Naive thymus-derived CD4-positive, alpha-beta T cell (primary cell): Measurements from ENCODE around the gene LRRFIP2. TPM values are rescaled to one million over a fixed set of nuclear protein-coding genes. Genes with fewer than 3 reads are reported as not detected.
"Not testable (repeated sequence)": the region's sequence is repeated elsewhere in the genome, so short reads cannot be mapped to it uniquely, and the experiment has no call there.

Experiments
- ATAC-seq: fragments of 150-1000 bp; cut with Tn5 transposase; 2 replicates; pipeline ENCODE4 v1.10.0; 2021; ENCODE audit warnings: mild to moderate bottlenecking, moderate library complexity
- CTCF ChIA-PET: fragments of 350-600 bp; sonication (Branson Sonifier 250); formaldehyde crosslinking; loops from one replicate; lab custom pipeline; 2021; ENCODE audit warnings: antibody characterized with exemption; lab: Charles Lee
- POLR2A ChIA-PET: fragments of 350-600 bp; sonication (Branson Sonifier 250); formaldehyde crosslinking; loops from one replicate; lab custom pipeline; 2021; ENCODE audit warnings: antibody characterized with exemption, inconsistent platforms; lab: Charles Lee
- DNase-seq, 9 donors: peaks; one replicate each; pipeline versions ENCODE4 v3.0.0 to v3.0.0-alpha.2; 2020 to 2022; ENCODE audit warnings: mixed read lengths in 1 of 9
- H3K27ac ChIP-seq: one replicate; pipeline ENCODE4 v1.7.0; 2013; ENCODE audit warnings: mild to moderate bottlenecking, low read depth, low read length, moderate library complexity
- H3K27me3 ChIP-seq, 2 donors: one replicate each; pipeline ENCODE4 v1.7.0; 2013; ENCODE audit warnings: low read length in 2 of 2, mild to moderate bottlenecking in 2 of 2, moderate library complexity in 2 of 2; ENCODE audit not compliant: control insufficient read depth in 2 of 2, insufficient read depth in 2 of 2
- H3K36me3 ChIP-seq, 3 experiments: 1 replicate in 2 of 3; 2 replicates in 1 of 3; pipeline ENCODE4 v1.7.0; 2013; ENCODE audit warnings: low read length in 3 of 3, mild to moderate bottlenecking in 3 of 3, moderate library complexity in 1 of 3; ENCODE audit not compliant: insufficient read depth in 3 of 3, control insufficient read depth in 2 of 3
- H3K4me1 ChIP-seq, 2 donors: one replicate each; pipeline ENCODE4 v1.7.0; 2013; ENCODE audit warnings: low read length in 2 of 2, mild to moderate bottlenecking in 2 of 2, moderate library complexity in 1 of 2; ENCODE audit not compliant: control insufficient read depth in 2 of 2, insufficient read depth in 2 of 2
- H3K4me3 ChIP-seq: 2 replicates; pipeline ENCODE4 v1.7.0; 2013; ENCODE audit warnings: mild to moderate bottlenecking, low read length
- H3K9me3 ChIP-seq, 3 experiments: 1 replicate in 2 of 3; 2 replicates in 1 of 3; pipeline ENCODE4 v1.7.0; 2013; ENCODE audit warnings: low read length in 3 of 3; ENCODE audit not compliant: control insufficient read depth in 2 of 3
- H3K27ac Mint-ChIP-seq, 9 donors: one replicate each; pipeline ENCODE4 v1.8.0; 2020 to 2022; ENCODE audit warnings: mixed read lengths in 9 of 9, mild to moderate bottlenecking in 8 of 9, moderate library complexity in 5 of 9, inconsistent platforms in 2 of 9
- H3K27me3 Mint-ChIP-seq, 5 donors: one replicate each; pipeline ENCODE4 v1.8.0; 2021 to 2022; ENCODE audit warnings: mixed read lengths in 5 of 5, mild to moderate bottlenecking in 1 of 5
- H3K36me3 Mint-ChIP-seq, 5 donors: one replicate each; pipeline ENCODE4 v1.8.0; 2020 to 2022; ENCODE audit warnings: mixed read lengths in 5 of 5, mild to moderate bottlenecking in 3 of 5, inconsistent platforms in 1 of 5
- H3K4me1 Mint-ChIP-seq, 7 donors: one replicate each; pipeline ENCODE4 v1.8.0; 2020 to 2022; ENCODE audit warnings: mixed read lengths in 7 of 7, mild to moderate bottlenecking in 3 of 7, inconsistent platforms in 1 of 7
- H3K4me3 Mint-ChIP-seq, 10 donors: one replicate each; pipeline ENCODE4 v1.8.0; 2020 to 2022; ENCODE audit warnings: mild to moderate bottlenecking in 10 of 10, mixed read lengths in 10 of 10, moderate library complexity in 6 of 10, inconsistent platforms in 2 of 10
- H3K9me3 Mint-ChIP-seq, 11 donors: one replicate each; pipeline ENCODE4 v1.8.0; 2020 to 2022; ENCODE audit warnings: mixed read lengths in 11 of 11, mild to moderate bottlenecking in 4 of 11, inconsistent platforms in 1 of 11, moderate library complexity in 1 of 11
- intact Hi-C, 2 donors: fragments of 100-400 bp; cut with micrococcal nuclease; formaldehyde crosslinking; loops; one replicate each; pipeline ENCODE4 v1.15.1; 2023
- polyA plus RNA-seq, 2 donors: library from polyadenylated mRNA; unstranded; fragments of 300-500 nt; fragmentation: Illumina TruSeq; gene quantifications; one replicate each; pipeline ENCODE4 v1.2.3, GENCODE V29; 2021
- total RNA-seq, 6 experiments: library from RNA in 5 of 6; stranded (reverse) in 5 of 6; gene quantifications; 1 replicate in 5 of 6; 2 replicates in 1 of 6; pipeline ENCODE4 v1.2.3 and lab custom pipeline; 2021 to 2026

LRRFIP2 gene
- total and polyA plus RNA-seq, 7 experiments from 2014 or later: 14.0 to 87.5 (median 26.3) TPM

DNA sequence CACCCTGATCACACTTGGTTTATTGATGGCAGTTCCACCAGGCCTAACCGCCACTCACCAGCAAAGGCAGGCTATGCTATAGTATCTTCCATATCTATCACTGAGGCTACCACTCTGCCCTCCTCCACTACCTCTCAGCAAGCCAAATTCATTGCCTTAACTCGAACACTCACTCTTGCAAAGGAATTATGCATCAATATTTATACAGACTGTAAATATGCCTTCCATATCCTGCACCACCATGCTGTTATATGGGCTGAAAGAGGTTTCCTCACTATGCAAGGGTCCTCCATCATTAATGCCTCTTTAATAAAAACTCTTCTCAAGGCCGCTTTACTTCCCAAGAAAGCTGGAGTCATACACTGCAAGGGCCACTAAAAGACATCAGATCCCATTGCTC, 33.6 kb upstream of the LRRFIP2 start:
- H3K27me3 ChIP-seq, H3K9me3 Mint-ChIP-seq, POLR2A ChIA-PET, H3K27ac Mint-ChIP-seq, H3K36me3 Mint-ChIP-seq, ATAC-seq, intact Hi-C loops, H3K27ac ChIP-seq, H3K4me1 ChIP-seq, H3K36me3 ChIP-seq, DNase-seq, CTCF ChIA-PET, H3K4me1 Mint-ChIP-seq, H3K4me3 ChIP-seq, H3K4me3 Mint-ChIP-seq, H3K9me3 ChIP-seq: not testable (repeated sequence)
- peaks cover 0 to 14% (median 0%) of the 10 kb centered on the region in 5 donors for H3K27me3 Mint-ChIP-seq

DNA sequence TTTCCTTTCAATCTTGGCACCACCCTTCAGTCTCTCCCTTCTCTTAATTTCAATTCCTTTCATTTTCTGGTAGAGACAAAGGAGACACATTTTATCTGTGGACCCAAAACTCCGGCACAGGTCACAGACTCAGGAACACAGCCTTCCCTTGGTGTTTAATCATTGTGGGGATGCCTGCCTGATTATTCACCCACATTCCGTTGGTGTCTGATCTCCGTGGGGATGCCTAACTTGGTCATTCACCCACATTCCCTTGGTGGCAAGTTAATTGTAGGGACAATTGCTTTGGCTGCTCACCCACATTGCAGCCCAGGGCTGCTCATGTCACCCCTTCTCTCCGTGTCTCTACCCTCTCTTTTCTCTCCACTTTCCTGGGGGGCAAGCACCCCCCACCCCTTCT, 31.7 kb upstream of the LRRFIP2 start:
- H3K27me3 Mint-ChIP-seq: peaks cover 0 to 14% (median 0%) of the 10 kb centered on the region in 5 donors
- H3K9me3 ChIP-seq, DNase-seq, ATAC-seq, H3K27ac ChIP-seq, H3K4me3 ChIP-seq, POLR2A ChIA-PET, intact Hi-C loops, CTCF ChIA-PET, H3K4me1 ChIP-seq, H3K4me1 Mint-ChIP-seq, H3K4me3 Mint-ChIP-seq, H3K36me3 ChIP-seq, H3K36me3 Mint-ChIP-seq, H3K9me3 Mint-ChIP-seq, H3K27ac Mint-ChIP-seq, H3K27me3 ChIP-seq: not testable (repeated sequence)

DNA sequence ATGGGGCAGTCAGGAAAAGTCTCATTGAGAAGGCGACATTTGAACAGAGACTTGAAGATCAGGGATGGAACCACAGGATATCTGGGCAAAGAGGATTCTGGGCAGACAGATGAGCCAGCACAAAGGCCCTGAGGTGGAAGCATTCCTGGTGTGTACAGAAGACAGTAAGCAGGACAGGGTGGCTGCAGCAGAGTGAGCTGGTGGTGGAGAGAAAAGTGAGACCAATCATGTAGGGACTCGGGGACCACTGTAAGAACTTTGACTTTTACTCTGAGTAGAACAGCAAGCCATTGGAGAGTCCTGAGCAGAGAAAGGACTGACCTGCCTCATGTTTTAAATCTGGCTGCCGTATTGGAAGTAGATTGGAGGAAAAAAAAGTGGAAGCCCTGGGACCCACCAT, 29.9 kb upstream of the LRRFIP2 start:
- Histone ChIP-seq H3K4me3 (no peak overlapping the region), H3K4me1 (no peaks in the 10 kb centered on the region), H3K36me3 (no peaks in the 10 kb centered on the region), H3K27ac (no peak overlapping the region), H3K9me3 (no peaks in the 10 kb centered on the region), H3K27me3 (no peaks in the 10 kb centered on the region)
- POLR2A ChIA-PET: no interaction called here
- Mint-ChIP-seq H3K4me1 (peaks cover 0 to 2% (median 0%) of the 10 kb centered on the region in 7 donors), H3K4me3 (no peak overlapping the region), H3K36me3 (no peaks in the 10 kb centered on the region), H3K9me3 (no peaks in the 10 kb centered on the region), H3K27ac (no peak overlapping the region), H3K27me3 (peaks cover 0 to 14% (median 0%) of the 10 kb centered on the region in 5 donors)
- intact Hi-C loops: no loop called here
- DNase-seq: no peak
- no peak for ATAC-seq
- CTCF ChIA-PET: interaction anchor here (0.7 kb wide), 1 partner anchor 9 kb away, joined by 4 read pairs; no protein-coding TSS in a partner anchor

DNA sequence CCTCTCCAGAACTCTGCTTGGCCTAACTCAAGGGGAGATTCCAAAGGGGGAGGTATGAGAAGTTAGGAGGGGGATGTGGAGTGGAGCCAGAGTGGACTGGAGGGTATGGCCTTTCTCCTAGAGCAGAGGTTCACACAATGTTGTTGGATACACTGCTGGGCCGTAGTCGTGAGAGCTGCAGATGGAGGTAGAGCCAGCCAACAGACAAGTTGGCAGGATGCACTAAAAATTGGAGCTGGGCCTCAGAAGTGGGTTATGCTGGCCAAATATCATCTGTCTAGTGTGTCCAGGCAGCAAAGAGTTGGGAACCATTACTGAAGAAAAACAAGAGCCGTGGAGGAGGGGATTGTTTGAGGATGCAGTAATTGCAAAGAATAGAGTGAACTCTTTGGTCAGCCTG, 27.7 kb upstream of the LRRFIP2 start:
- ATAC-seq (no peak), DNase-seq (no peak)
- Mint-ChIP-seq H3K9me3 (no peaks in the 10 kb centered on the region), H3K4me1 (peaks cover 0 to 2% (median 0%) of the 10 kb centered on the region in 7 donors), H3K27me3 (peaks cover 0 to 14% (median 7%) of the 10 kb centered on the region in 5 donors), H3K27ac (no peak overlapping the region), H3K36me3 (no peaks in the 10 kb centered on the region), H3K4me3 (no peak overlapping the region)
- CTCF ChIA-PET: no interaction called here
- no peaks in the 10 kb centered on the region for H3K36me3 ChIP-seq
- no peaks in the 10 kb centered on the region for H3K4me1 ChIP-seq
- H3K27ac ChIP-seq: no peak overlapping the region
- H3K4me3 ChIP-seq: no peak overlapping the region
- POLR2A ChIA-PET: no interaction called here
- no peaks in the 10 kb centered on the region for H3K27me3 ChIP-seq
- intact Hi-C loops: no loop called here
- no peaks in the 10 kb centered on the region for H3K9me3 ChIP-seq

DNA sequence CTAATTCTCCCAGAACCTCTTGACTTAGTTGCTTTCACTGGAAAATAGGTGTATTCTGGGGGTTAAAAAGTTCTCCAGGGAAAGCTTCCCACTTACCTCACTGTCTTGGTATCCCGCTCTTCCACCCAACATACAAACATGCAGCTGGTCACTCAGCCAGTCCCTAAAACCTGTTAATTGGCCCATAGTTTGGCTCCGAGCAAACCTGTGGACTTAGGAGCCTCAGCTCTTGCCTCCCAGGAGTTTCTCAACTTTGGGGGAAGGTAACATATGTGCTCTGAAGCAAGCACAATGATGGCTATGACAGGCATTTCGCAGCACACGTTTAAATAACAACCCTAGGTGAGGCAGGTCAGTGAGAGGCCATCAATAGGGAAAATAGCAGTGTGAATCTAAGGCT, 25.8 kb upstream of the LRRFIP2 start:
- H3K4me1 ChIP-seq: no peaks in the 10 kb centered on the region
- H3K4me1 Mint-ChIP-seq: no peaks in the 10 kb centered on the region
- no peak overlapping the region for H3K27ac Mint-ChIP-seq
- no peaks in the 10 kb centered on the region for H3K36me3 Mint-ChIP-seq
- H3K9me3 ChIP-seq: no peaks in the 10 kb centered on the region
- POLR2A ChIA-PET: no interaction called here
- DNase-seq (no peak), ATAC-seq (no peak)
- CTCF ChIA-PET: no interaction called here
- H3K27me3 Mint-ChIP-seq: peaks cover 0 to 12% (median 7%) of the 10 kb centered on the region in 5 donors
- H3K4me3 ChIP-seq: no peak overlapping the region
- no peaks in the 10 kb centered on the region for H3K27me3 ChIP-seq
- H3K4me3 Mint-ChIP-seq: no peak overlapping the region
- intact Hi-C loops: no loop called here
- peaks cover 0 to 3% (median 0%) of the 10 kb centered on the region in 11 donors for H3K9me3 Mint-ChIP-seq
- H3K36me3 ChIP-seq: no peaks in the 10 kb centered on the region
- no peak overlapping the region for H3K27ac ChIP-seq

DNA sequence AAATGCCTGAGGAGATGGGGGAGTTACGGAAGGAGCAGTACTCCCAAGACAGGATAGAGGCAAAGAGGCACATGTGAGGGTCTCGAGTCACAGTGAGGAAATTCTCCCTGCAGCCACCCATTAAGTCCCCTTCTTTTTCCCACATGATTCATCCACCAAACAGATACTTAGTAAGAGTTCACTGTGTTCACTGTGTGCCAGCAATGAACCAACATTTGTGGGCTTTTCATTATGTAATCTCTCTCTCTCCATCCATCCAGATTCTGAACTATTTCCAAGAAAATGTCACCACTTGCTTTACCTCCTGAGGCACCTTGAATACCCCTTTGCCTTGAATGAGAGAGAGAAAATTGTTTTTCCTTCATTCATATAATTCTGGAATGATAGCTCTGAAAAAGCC, 24.6 kb upstream of the LRRFIP2 start:
- CTCF ChIA-PET: no interaction called here
- no peak overlapping the region for H3K27ac Mint-ChIP-seq
- no peak overlapping the region for H3K27ac ChIP-seq

DNA sequence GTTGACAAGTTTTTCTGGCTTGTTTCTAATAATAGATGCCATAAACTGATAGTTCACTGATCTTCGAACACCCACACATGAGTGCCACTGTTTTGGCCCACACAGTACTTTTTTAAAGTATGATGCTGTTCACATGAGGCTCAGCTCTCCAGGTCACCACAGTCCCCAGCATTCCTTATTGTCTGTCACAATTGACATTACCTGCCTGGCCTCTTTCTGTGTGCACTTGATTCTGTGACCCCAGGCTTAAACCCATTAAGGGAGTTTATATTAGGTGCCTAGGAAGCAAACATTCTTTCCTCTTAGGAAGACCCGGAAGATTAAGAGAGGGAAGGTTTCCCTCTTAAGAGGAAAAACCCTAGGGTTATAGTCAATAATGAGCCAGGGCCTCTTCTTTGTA, 24.2 kb upstream of the LRRFIP2 start:
- Mint-ChIP-seq H3K36me3 (no peaks in the 10 kb centered on the region), H3K27ac (no peak overlapping the region), H3K9me3 (peaks cover 0 to 3% (median 0%) of the 10 kb centered on the region in 11 donors), H3K27me3 (peaks cover 0 to 11% (median 5%) of the 10 kb centered on the region in 5 donors), H3K4me1 (no peaks in the 10 kb centered on the region), H3K4me3 (no peak overlapping the region)
- Histone ChIP-seq H3K27me3 (no peaks in the 10 kb centered on the region), H3K27ac (no peak overlapping the region), H3K9me3 (no peaks in the 10 kb centered on the region), H3K4me1 (no peaks in the 10 kb centered on the region), H3K4me3 (no peak overlapping the region), H3K36me3 (no peaks in the 10 kb centered on the region)
- intact Hi-C loops: no loop called here
- ChIA-PET POLR2A (no interaction called here), CTCF (no interaction called here)
- no peak for ATAC-seq
- DNase-seq: no peak

More for the DNA sequence above, 24.6 kb upstream of the LRRFIP2 start:
- ATAC-seq (no peak), DNase-seq (no peak)
- POLR2A ChIA-PET: no interaction called here
- Mint-ChIP-seq H3K27me3 (peaks cover 0 to 9% (median 5%) of the 10 kb centered on the region in 5 donors), H3K4me3 (no peak overlapping the region), H3K36me3 (no peaks in the 10 kb centered on the region), H3K9me3 (peaks cover 0 to 3% (median 0%) of the 10 kb centered on the region in 11 donors), H3K4me1 (no peaks in the 10 kb centered on the region)
- H3K36me3 ChIP-seq: no peaks in the 10 kb centered on the region
- intact Hi-C loops: no loop called here
- H3K4me1 ChIP-seq: no peaks in the 10 kb centered on the region
- no peaks in the 10 kb centered on the region for H3K9me3 ChIP-seq
- H3K4me3 ChIP-seq: no peak overlapping the region
- H3K27me3 ChIP-seq: no peaks in the 10 kb centered on the region
